Stimulated activated CD8-positive, alpha-beta memory T cell treated with anti-CD3 and anti-CD28 coated beads, Interleukin-7, amount 100 ng/mL, for 1 hour (primary cell): ENCODE results near the gene SAP30BP.

Experiments
- DNase-seq, 2 donors: peaks; one replicate each; pipeline ENCODE4 v3.0.0-alpha.2; 2020; ENCODE audit warnings: low read depth in 2 of 2

SAP30BP gene

DNA sequence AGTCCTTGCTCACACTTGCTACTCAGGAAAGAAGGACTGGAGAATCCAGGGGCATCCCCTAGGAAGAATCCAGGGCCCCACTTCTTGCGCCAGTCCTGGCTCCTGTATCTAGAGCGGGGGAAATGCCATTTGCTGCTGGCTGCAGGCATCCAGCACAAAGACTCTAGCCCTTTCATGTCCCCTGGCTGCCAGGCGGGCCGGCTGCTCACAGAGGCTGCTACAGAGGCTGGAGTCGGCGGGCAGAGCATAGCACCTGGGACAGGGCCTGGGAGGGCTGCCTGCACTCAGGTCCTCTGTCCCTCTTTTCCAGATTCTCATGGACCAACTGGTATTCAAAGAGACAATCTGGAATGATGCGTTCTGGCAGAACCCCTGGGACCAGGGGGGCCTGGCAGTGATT is 20.1 kb upstream of the SAP30BP start:
- no peak for DNase-seq

DNA sequence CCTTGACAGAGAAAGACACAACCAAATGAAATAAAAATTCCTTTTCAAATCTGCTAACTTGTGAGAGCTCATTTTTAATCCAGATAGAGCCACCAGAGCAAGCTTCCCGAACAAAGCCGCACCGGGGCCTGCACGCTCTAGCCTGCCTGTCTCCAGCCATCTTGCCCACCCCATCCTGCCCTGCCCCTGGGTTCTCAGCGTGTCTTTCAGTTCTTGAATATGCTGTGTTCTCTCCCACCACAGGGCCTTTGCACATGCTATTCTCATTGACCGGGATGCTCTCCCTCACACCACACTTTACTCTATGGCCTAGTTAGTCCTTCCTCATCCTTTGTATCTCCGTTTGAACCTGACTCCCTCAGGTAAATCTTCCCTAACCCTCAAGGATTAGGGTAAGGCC is 19.2 kb upstream of the SAP30BP start:
- DNase-seq, result no peak

DNA sequence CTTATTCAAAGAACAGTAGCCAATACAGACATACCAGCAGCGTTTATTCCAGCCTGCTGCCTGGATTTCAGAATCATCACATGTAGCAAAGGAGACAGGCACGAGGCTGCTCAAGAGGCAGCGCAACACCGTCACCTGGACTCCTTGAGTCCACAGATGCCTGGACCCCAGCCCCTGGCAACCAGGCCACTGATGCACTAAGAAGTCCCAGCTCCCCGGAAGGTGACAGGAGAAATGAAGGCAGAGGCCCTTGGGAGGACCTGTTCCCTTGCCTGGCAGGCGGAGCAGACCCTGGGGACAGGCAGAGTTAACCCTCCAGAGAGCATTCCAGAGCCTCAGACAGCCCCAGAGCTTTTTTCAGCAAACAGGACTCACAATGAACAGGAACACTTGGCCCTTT is 17.5 kb upstream of the SAP30BP start:
- DNase-seq, result no peak

DNA sequence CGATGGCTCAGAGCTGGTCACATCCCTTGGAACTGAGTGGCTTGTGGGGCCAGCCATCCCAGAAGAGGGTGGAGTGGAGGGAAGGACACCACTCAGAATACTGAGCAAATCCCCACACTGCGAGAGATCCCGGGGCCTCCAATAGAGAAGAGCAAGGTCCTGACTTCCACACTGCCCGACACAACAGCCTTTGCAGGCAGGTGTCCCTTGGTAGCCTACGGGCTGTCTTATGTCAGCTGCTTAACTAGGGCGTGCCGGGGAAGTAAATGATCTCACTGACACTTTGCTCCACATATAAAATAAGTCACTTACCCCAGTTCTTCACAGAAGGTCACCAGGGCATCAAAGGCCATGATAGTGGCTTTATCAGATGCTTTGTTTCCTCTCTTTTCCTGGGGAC is 16.3 kb upstream of the SAP30BP start:
- DNase-seq, result no peak

DNA sequence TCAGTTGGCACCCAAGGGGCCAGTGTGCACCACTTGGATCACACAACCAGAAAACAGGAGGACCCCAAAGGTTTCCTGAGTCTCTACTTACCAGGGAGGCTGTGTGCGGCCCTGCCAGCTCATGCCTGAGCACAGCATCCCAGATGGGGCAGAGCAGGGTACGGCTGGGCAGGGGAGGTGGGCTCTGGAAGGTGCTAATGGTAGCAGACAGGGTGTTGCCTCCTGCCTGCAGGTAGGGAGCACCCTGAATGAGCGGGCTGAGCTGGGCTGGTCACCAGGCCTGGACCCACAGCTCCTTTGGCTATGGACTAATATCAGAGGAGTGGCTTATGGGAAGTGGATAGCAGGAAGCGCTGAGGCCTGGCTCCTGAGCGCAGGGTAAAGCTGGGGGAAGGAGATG is 14.8 kb upstream of the SAP30BP start:
- no peak for DNase-seq

DNA sequence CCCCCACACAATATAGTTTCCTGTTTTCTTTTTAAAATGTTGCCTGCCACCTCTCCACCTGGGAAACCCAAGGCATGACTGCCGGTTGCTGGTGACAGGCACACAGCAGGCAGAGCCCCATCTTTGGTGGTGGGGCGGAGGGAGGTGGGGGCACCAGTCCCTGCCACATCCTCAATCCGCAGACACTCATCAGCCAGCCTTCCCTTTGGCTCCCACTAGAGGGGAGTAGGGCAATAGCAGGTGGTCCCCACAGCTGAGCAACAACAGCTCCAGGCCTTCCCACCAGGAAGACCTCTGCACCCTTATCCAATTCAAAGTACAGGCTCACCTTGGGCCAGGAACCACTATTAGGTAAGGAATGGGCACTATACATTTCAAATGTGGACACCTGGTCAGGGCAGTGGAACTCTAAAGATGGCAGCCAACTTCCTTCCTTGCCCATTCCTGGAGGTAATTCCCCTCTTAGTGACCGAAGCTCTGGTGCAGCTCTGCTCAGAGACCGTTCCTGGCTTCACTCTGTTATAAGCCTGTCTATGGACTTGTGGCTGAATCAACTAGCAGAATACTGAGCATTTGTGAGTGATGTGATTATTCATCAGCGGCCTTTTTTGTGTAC is 14.1 kb upstream of the SAP30BP start:
- no peak for DNase-seq

DNA sequence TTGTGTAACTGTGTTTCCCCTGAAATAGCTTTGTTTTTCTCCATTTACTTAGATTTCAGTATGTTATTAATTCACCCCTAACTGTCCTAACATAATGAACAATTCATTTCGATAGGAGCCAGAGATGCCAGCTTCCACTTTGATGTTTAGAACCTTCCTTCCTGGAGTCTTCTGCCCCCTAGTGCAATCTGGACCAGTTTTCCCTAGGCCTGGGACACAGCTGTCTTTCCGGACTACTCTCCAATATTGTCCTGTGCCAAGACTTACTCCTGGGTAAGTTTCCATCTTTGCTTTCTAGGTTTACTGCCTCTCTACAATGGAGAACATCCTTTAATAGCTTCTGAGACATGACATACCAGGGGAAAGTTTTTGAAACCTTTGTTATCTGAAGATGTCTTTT is 13.0 kb upstream of the SAP30BP start:
- no peak for DNase-seq

DNA sequence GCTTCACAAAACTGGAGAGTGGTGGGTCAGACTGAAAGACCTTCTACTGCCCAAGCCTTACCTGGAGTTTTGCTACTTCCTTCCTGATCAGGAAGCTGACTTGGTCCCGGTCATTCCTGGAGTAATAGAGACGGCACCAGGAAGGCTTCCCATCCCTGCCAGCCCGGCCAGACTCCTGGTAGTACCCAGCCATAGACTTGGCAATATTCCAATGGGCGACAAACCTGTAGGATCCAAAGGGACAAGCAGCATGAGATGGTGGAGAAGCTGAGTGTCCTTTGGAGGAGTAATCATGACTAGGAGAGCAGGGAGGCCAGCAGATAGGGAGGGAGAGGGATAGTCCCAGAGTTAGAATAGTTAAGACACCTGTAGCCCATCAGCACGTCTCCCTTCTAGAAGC is 8.9 kb upstream of the SAP30BP start:
- DNase-seq, result no peak

DNA sequence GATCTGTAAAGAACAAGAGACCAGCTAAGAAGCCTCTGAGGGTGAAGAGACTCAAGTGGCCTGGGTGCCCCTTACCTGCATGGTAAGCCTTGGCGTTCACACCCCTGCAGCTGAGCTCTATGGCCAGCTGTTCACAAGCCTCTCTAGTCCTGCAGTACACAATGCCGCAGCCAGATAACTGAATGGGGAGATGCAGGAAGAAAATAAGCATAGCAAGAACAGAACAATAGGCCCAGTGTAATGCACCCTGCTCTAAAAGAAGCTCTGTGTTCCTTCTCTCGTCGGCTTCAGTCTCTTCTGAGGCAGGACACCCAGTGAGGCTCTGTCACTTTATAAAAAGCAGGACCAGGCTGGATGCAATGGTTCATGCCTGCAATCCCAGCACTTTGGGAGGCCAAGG is 5.6 kb upstream of the SAP30BP start:
- DNase-seq, result no peak

DNA sequence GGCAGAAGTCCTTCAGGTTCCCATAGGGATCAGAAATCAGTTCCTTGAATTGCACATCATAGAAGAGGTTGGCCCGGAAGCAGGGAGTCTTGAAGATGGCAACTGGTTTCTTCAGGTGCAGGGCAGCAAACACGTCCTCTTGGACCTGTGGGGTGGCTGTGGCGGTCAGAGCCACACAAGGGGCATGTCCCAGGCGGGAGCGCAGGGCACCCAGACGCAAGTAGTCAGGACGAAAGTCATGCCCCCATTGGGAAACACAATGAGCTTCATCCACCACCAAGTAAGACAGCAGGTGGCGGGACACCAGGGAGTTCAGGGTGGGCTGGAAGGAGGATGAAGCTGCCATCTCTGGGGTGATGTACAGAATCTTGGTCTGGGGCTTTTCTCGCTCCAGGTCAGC is 4.6 kb upstream of the SAP30BP start:
- DNase-seq, result no peak

DNA sequence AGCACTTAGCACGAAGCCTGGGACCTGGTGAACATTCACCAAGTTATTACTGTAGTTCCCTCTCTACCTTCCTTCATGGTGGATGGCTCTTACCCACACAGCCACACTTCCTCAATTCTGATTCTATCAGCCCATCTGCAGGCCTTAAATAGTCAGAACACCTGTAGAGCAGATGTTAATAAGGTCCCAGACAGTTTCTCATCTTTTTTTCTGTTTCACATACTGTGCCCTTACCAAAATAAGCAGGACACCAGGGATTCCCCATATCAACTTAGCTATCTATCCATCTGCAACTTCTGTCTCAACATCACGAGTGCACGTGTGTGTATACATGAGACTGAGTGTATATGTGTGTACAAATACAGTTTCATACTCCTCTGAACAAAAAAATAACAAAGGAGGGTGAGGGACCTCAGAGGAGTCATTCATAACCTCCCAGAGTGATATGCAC is 3.0 kb upstream of the SAP30BP start:
- no peak for DNase-seq

DNA sequence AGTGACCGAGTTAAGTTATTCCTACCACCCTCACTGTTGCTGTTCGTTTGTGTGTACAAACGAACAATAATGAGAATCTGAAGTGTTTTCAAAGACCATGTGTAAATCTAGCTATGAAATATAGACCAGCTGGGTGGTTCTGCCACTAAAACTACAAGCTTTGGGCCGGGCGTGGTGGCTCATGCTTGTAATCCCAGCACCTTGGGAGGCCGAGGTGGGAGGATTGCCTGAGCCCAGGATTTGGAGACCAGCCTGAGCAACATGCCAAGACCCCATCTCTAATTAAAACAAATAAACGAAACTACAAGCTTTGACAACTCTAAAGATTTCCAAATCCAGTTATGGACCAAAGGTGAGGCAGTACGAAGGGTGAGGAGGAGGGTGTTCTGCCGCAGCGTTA is 1.2 kb upstream of the SAP30BP start:
- no peak for DNase-seq

DNA sequence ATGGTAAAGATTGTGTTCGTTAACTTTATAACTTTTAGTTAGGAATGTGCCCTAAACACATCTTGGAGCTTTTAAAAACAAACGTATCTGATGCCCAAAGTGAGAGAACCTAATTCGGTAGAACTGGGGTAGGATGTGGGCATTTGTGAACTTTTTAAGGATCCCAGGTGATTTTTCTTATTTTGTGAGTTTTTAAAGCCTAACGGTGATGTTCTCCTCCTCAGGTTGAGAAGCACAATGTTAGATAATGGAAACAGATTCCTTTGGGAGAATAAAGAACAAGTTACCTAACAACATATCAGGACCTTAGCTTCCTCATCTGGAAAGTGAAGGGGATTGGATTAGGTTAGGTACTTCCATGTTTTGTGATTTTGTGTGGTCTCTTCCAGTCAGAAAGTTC is 687 bp downstream of the SAP30BP start:
- no peak for DNase-seq

DNA sequence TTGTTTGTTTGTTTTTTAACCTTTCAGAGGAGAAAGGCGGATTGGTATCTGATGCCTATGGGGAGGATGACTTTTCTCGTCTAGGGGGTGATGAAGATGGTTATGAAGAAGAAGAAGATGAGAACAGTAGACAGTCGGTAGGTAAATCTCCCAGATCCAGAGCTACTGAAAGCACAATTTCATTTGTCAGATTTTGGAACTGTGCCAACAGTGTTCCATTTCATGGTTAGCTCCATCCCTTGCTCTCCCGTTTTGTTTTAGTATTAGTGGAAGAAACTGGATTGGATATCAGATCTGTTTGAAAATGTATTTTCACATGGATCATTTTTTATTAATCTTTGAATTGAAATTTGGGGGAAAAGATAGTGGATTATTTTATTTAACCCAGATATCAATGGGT is 1.4 kb downstream of the SAP30BP start:
- DNase-seq, result no peak

DNA sequence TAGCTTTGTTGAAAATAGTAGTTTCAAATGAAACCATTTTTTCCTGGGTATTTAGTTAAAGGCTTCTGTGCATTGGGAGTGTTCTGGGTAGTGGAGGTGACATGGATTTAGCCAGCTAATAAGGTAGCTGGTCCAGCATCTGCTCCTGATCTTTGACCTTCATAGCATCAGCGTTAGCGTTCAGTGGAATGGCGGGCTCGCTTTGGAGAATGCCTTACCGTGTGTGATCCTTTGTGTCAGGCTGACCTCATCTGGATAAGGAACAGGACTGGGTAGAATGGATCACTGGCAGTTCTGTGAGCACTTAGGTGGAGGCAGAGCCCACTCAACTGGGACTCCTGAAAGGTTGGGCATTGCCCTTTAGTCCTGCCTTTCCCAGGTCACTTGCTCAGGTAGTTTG is 3.7 kb downstream of the SAP30BP start:
- no peak for DNase-seq

DNA sequence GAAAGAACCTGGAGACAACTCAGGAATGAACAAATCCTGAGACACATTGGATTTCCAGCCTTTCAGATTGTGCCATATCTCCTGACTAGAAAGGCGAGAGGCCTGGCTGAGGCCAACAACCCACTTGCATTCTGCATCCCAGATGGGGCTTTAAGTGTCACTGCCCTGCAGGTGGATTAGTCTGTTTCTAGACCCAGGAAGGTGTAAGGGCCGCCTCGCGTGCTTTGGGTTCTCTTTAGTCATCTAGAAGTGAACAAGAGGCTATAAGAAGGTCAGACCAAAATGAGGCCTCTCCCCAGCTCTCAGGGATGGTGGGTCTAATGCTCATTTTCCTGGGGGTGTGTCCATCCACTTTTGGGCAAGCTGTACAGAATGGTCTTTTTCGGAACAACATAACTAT is 4.9 kb downstream of the SAP30BP start:
- no peak for DNase-seq

DNA sequence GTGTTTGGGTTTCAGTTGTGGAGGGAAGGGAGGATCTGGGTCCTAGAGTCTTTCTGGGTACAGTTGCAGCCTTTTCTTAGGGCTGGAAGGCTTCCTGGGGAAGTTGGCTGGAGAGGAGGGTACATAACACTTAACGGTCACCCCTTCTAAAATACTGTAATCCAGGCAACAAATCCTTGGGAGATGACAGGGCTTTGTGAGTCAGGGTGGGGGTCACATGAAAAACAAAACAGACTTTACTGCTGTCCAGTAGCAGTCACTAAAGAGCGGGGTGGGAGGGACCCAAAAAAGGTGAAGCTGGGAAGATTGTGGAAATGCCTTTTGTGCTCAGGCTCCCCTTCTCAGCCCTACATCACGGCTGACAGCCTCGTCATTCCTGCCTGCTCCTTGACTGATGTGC is 6.3 kb downstream of the SAP30BP start:
- no peak for DNase-seq

DNA sequence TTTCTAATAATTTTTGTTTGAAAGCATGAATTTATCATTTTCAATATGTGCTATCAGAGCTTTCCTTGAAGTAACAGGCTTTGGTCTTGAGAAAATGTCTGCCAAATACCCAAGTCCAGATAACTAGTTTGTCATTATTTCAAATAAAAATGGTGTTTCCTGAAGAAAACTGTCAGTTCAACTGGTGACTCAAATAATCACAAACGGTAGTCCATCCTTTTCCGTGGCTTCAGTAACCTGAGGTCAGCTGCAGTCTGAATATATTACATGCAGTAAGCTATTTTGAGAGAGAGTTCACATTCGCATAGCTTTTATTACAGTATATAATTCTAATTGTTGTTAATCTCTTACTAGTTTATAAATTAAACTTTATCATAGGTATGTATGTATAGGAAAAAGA is 9.3 kb downstream of the SAP30BP start:
- no peak for DNase-seq

DNA sequence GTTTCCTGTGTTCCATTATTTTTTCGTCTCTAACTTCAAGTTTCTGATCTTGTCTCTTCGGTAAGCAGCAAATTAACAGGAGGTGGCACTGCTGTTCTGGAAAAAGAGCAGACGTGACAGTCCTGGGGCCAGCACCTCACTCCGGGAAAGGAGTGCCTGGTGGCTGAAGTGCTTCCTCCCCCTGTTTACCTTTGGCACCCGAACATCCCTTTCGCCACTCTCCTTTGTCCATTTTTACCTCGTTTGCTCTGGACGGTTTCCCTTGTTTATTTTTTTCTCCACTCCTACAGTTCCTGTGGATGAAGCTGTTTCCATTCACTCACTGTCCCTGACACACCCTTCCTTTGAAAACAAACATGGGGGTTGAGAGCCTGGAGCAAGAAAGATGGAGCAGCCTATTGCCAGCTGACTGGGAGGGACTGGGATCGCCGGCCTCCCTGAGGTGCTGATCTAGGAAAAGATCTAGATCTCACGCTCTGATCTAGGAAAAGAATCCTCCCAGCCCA is 12.6 kb downstream of the SAP30BP start:
- DNase-seq, result no peak

DNA sequence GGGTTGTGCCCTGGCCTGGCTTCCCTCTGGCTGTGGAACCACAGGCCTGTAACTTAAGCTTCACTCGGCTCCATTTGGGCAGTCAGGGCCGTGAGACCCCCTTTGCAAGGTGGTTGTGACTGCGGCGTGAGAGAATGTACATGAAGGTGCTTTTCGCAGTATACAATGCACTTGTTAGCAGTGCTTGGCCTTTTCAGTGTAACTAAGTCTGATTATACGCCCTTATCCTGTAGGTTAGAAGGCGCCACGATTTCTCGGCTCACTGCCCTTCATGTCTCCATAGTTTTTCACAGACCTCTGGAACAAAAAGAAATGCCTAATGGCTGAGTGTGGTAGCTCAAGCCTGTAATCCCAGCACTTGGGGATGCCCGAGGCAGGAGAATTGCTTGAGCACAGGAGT is 13.3 kb downstream of the SAP30BP start:
- DNase-seq, result no peak

DNA sequence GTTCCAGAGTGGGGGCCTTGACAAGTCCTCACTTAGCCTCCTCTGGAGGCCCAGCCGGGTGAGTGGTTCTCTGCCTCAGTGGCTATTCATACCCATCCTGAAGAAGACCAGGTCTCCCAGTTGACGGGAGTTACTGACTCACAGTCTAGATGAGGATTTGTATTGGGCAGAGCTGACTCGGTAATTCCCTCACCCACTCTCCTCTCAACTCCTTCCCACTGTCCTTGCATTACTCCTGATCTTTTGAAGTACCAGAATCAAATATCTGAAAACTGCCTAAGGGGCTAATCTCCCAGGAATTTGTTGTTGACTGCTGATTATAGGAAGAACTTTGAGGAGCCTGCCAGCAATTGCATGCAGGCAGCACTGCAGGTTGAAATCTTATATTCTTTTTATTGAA is 14.2 kb downstream of the SAP30BP start:
- no peak for DNase-seq

DNA sequence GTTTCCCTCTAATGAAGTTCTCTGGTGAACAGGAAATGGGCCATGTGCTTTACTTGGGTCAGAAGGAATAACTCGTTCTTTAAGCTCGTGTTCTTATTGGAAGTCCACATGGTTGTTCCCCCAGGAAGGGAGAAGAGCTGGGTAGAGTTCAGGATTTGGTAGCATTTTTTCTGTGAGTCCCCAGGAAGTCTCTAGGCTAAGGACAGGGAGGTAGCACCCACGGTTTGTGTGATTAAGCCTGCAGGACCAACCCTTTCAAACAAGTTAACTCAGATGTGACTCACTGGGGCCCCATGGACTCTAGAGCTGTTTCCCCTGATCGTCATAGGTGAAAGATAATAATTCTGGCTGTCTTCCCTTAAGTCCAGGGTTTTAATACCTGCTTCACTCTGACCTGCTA is 16.4 kb downstream of the SAP30BP start:
- no peak for DNase-seq

DNA sequence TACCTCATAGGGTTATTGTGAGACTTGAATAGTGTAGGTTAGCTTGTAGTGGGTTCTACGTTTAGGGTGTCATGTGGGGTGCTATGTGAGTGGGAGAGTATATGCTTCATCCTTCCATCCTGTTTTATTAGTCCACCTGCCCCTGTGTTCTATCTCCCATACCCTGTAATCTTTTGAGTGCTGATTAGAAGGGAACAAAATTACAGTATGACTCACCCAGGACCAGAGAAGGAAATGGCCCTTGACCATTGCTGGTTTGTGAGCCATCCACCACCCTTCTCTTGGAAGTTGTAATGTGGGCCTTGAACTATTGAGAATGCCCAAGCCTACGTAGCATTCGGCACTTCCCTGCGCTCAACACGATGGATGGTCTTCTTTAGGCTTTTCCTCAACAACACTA is 17.1 kb downstream of the SAP30BP start:
- DNase-seq, result no peak

DNA sequence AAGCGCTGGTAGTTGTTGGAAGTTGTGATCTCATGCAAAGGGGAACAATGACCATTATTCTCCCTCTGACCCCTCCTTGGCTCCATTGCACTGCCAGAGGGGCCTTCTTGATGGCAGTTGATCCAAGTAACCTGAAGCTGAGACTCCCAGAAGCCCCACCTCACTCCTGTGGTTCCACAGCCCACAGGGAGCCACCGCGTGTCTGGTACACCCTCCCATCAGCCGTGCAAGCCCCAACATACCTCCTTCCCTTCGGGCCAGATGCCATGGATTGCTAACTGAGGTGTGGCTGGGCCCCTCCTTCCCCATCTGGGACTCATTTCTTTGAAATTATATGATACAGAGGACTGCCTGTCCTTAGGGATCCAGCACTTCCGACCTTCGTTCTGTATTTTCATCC is 17.8 kb downstream of the SAP30BP start:
- DNase-seq, result no peak
